GM13977 (cell line): ENCODE measurements around the gene PRKCZ.

Experiments used
- DNase-seq: peaks from one replicate; pipeline ENCODE4 v3.0.0; 2012; ENCODE audit warnings: low spot score
- CTCF ChIP-seq: IDR thresholded peaks from 2 replicates; pipeline ENCODE4 v1.5.1; 2012; ENCODE audit warnings: mild to moderate bottlenecking, control low read depth; ENCODE audit not compliant: insufficient read depth; ENCODE audit errors: extremely low read depth, missing control alignments
- in situ Hi-C: fragments of 300-500 bp; cut with MboI; formaldehyde crosslinking; loops from one replicate; pipeline ENCODE4 v1.12.0; 2022; ENCODE audit warnings: low sequenced_read_pairs, low pct_unique_long_range_greater_than_20kb, mixed read lengths, inconsistent platforms; ENCODE audit not compliant: unreplicated experiment

Gene PRKCZ

DNA sequence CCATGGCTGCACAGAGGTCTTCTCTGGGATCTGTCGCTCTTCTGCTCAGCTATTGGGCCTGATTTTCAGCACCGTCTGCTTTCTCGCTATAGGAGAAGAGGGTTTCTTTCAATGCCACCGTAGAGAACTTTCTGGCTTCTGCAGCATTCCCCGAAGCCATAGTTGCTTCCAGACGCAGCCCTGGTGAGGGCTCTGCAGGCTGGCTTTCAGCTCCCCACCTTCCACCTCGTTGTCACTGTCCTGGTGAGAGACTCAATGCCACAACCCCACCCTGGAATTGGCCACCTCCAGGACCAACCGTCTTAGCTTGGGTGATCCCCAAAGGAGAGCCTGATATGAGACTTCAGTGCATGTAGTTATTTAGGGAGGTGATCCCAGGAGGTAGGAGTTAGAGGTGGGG is 12.0 kb upstream of the PRKCZ start:
- in situ Hi-C loops = no loop called here

GRCh38 chr1:2039251-2039650 is 11.0 kb upstream of the PRKCZ start:
- no peak for TF ChIP-seq CTCF
- in situ Hi-C loops = no loop called here
- no peak for DNase-seq

More for the DNA sequence above, 12.0 kb upstream of the PRKCZ start:
- no peak for DNase-seq
- TF ChIP-seq CTCF = no peak

- DNase-seq = no peak
- in situ Hi-C loops = no loop called here
- no peak for TF ChIP-seq CTCF
These were observed 8.9 kb upstream of the PRKCZ start for GRCh38 chr1:2041305-2041704.

- TF ChIP-seq CTCF = no peak
- in situ Hi-C loops = no loop called here
- no peak for DNase-seq
These were observed 8.3 kb upstream of the PRKCZ start for GRCh38 chr1:2041887-2042286.

DNA sequence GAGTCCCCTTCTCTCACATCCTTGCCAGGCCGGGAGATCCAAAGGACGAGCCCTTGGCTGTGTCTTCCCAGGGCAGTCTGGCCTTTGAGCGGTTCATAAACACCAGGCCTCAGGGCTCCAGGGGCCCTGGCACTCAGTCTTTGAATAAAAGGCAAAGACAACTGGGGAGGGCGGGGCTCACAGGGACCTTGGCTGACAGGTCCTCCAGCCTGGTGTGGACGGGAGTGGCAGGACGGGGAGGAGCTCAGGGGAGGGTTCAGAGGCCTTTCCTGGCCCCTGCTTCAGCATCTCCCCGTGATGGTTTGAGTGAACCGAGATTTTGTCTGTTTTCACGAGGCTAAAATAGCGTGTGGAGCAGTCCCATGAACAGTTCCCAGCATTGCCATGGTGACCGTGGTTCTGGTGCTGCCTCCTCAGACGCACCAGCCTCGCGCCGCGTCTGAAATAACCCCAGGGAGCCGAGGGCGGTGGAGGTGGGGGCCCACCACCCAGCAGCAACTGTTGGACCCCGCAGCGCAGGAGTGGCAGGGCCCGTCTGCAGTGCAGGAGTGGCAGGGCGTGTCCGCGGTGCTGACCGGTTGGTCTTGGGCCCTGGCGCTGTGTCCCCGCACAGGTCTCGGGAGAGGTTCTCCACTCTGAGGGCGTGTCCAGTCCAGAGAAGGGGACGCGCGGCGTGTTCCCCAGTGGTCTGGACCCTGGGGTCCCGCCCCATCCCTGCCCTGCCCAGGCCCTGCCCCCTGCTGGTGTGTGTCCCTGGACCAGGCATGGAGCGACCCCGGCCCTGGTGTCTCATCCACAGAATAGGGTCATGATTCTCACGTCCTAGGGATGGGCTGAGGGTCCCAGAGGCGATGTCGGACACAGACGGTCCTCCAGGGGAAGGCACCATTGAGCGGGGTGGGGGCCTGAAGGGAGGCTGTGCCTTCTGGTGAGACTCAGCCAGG is 7.1 kb upstream of the PRKCZ start:
- DNase-seq = no peak
- no peak for TF ChIP-seq CTCF
- in situ Hi-C loops = no loop called here

DNA sequence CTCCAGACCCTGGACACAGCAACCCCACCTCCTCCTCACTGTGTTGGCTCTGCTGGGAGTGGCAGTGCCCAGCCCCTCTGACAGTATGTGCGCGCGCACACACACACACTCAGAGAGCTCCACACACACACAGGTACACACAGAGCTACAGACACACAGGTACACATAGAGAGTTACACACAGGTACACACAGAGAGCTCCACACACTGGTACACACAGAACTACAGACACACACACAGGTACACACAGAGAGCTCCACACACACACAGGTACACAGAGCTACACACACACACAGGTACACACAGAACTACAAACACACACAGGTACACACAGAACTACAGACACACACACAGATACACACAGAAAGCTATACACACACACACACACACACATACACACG is 6.3 kb upstream of the PRKCZ start:
- DNase-seq = no peak
- in situ Hi-C loops = no loop called here
- no peak for TF ChIP-seq CTCF
